Stimulated activated CD8-positive, alpha-beta memory T cell treated with anti-CD3 and anti-CD28 coated beads, Interleukin-7, amount 100 ng/mL, for 24 hours (primary cell): Measurements from ENCODE around the gene FBLN1.
A peak's percentile ranks its signal among the peaks of the same experiment; 100 is the strongest.

Experiments
- DNase-seq: peaks from one replicate; pipeline ENCODE4 v3.0.0-alpha.2; 2020; ENCODE audit warnings: low read depth

FBLN1 gene

DNA sequence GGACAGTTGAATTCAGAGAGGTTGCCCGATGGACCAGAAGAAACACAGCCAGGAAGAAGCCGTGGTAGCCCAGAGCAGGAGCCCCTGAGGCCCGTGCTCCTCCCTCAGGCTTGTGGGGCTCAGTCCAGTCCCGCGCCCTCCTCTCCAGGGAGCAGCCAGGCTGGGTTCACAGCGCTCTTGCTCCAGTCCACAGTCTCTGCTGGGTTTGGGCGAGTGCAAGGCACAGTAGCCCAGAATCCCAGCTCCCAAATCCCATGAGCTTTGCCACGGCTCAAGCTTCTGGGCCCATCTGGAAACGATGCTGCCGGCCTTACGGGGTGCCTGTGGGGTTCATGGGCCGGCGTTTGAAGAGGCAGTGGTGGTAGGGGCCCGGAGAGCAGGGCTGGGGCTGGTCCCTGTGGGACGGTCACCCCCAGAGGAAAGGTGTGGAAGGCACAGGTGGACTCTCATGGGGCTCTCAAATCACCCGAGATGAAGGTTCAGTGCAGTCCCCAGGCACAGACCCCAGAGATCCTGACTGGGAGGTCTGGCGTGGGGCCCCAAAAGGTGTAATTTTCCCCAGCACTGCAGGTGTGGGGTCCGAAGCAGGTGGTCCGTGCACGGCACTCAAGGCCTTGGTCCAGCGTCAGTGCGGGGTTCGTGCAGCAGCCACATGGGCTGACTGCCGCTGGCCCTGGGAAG, 138.4 kb downstream of the FBLN1 start:
- DNase-seq: no peak

DNA sequence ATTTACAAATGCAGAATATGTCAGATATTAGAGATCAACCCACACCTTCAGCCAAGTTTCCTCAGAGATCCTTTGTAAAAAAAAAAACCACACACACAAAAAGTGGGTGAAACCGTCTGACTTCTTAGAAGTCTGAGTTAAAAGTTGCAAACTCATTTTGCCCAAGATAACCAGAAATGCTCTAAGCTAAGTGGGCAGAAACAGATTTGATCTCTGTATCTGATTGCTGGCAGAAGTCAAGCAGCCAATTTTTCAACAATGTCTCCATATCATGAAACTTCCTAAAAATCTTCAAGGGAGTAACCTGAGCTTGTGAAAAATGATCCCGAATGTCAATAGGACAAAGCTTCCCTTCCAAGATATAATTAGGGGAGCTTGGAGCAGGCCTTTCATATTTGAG, 140.3 kb downstream of the FBLN1 start:
- DNase-seq: no peak

DNA sequence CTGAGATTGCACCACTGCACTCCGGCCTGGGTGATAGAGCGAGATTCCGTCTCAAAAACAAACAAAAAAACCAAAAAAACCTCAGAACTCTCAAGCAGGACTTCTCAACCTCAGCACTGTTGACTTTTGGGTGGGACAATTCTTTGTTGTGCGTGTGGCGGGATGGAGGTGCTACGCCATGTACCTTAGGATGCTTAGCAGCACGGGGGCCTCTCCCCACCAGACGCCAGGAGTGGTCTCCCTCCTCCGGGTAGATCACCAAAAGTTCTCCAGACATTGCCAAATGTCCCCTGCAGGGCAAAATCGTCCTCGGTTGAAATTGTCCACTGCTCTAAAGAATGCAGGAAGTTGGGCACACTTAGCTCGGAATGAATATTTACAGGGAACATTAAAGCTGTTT, 142.0 kb downstream of the FBLN1 start:
- DNase-seq: no peak

DNA sequence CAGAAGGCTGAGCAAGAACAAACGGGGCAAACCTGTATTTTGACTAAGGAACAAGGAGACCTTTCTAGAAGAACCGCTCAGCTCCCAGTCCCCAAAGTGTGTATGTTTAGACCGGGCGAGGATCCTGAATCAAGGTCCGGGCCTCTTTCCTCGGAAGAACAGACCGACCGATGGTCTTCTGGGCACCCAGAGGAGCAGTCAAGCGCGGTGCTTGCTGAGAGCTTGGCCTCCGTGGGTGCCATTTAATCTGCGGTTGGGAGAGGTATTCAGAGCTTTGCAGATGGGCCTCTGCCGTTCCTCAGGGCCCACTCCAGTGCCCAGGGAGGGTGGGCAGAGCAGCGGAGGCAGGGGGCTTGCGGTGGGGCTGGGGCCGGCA, 142.5 kb downstream of the FBLN1 start:
- no peak for DNase-seq

DNA sequence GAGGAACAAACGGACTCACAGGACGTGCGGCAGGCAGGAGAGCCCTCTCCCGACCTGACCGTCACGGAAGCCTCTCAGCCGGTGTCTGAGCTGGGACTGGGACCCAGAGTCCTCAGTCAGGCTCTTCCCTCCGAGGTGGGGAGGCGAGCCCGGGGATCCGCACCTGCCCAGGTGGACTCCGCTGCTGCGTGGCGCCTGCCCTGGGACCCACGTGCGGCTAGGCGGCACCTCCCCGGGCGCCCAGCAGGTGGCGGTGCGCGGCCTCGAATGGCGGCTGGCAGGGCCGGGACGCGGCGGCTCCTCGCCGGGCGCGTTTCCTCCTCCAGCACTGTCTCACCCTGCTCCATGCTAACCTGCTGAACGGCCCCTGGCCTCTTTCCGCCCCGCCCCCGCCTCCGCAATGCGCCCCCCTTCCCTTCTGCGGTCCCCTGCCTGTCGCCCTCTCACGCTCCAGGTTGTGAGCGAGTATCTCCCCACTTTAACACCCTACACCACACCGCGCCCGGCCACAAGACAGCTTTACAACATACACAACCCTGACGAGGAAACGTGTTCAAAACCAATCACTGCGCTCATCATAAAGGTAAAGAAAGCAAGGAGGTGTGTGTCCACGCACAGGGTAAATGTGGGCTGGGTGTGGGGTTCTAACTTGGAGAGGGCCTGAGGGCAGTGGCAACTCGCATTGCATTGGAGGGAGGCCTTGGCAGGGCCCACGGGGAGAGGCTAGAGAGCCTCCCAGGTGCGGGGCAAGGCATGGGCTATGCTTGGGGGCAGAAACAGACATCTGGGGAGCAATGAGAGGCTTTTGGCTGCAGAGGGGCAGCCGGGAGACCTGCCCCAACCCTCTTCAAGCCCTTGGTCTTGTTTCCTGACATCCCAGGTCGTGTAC, 143.1 kb downstream of the FBLN1 start:
- DNase-seq: peak; percentile 69

DNA sequence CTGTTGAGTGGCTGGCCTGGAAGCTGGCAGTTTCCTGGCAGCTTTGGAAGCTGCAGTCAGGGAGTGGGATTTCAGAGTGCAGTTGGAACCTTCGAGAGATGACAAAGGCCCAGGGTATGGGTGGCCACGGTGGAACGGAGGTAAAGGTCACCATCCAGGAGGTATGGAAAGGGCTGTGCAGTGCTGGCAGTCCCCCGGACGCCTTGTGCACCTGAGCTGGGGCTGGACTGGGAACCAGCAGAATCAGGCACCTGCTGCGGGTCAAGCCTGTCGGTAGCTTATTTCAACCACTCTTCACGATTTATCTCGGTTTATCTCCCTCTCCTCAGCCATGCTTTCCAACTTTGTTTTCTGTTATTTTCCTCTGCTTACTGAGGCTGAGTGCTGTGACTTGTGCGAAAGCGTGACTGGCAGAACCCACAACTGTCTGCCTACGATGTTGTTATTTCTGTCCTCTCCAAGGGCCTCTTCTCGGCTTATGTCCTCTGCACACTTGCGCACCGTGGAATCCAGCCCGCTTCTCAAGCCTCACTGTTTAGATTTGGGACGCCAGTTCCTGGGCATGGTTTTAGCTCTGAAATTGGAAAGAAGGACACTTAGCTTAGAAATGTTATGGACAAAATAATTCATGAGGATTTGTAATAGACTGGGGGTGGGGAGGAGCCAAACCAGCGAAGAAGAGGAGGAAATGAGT, 145.0 kb downstream of the FBLN1 start:
- no peak for DNase-seq

DNA sequence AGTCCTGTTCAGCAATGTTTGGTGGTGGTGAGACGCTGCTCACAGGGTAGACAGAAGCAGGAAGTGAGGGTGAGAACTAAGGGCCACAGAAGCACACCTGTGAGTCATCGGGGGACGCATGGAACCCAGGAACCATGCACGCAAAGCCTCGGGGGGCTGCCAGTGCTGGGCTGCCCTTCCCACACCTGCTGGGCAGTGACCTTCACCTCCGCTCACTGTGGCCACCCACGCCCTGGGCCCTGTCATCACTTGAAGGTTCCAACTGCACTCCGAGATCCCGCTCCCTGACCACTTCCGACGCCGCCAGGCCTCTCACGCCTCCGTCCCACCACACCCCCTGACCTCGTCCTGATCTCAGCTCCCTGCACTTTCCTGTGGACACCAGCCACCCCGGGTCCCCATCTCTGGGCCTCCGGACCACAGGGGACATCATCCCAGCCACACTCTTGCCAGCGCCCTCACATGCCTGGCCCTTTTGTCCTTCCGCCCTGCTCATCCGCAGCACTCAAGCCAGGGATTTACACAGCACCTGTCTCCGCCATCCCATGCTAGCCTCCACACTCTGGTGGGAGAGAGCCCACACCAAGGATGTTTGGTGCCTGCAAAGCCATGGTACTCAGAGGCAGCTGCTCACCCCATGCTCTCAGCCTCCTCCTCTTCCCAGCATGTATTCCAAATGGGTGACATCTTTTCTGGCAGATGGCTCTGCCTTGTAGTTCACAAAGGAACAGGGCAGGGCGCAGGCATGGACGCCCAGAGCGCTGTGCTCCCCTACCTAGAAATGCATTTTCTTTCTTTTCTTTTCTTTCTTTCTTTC, 145.8 kb downstream of the FBLN1 start:
- no peak for DNase-seq

DNA sequence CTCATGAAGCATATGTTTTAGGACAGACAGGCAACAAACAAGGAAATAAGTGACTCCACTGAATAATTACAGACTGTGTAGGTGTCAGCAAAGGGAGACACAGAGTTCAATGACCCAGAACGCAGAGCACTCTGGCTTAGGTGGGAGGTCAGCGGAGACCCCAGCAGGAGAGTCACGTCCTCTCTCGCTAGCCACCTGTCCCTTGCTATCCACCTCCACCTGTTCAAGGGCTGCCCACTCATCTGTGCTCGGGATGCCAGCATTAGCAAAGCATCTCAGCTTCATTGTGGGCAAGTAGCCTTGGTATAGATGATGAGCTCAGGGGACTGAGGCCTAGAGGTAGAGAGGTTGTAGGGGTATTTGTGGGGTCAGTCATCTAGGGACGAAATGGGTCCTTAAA, 147.1 kb downstream of the FBLN1 start:
- DNase-seq: no peak

DNA sequence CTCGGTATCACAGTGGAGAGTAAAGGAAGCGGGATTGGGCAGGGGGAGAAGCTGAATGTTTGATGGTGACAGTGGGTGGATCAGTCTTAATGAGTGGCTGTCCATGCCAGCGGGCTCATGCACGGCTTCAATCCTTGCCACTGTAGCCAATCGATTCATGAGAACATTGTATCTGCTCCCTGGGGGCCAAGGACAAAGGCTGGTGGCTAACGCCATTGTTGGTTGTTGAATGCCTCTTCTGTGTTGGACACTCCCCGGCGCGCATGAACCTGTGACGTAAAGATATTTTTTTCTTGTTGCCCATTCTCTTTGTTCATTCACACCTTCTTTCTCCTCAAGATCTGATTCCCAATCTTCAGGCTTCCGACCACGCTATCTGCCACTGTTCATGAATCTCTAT, 148.0 kb downstream of the FBLN1 start:
- DNase-seq: no peak
